ENCODE measurements around the gene STUM.

GRCh38 chr1:226642421-226642820 lies 93.9 kb downstream of the STUM start:
- TF ChIP-seq CTCF (IDR thresholded peaks at IDR 0.05; ENCODE audit: borderline replicate concordance, extremely low read depth, low read length, poor library complexity, severe bottlenecking), result no peak
- no peak for TF ChIP-seq EZH2 (IDR thresholded peaks at IDR 0.05; ENCODE audit: borderline replicate concordance, low read depth, low read length, severe bottlenecking)

Data from DND-41 (cell line).